ENCODE data around the gene CCDC182.

GRCh38 chr17:57746221-57746620 lies 1.1 kb upstream of the CCDC182 start:
- TF ChIP-seq SUZ12 (IDR thresholded peaks at IDR 0.05; ENCODE audit: extremely low read depth, insufficient read depth, insufficient read length) (no peak), YY1 (IDR thresholded peaks at IDR 0.05; ENCODE audit: insufficient read depth, insufficient read length) (no peak), ZNF274 (IDR thresholded peaks at IDR 0.05; ENCODE audit: low read depth, low read length) (no peak)

Data from NT2/D1 (cell line).